GM18517 (cell line): ENCODE data around the gene NPFF.

Experiments used
- ATAC-seq: cut with Tn5 transposase; IDR thresholded peaks from one replicate; pipeline ENCODE4 v1.9.1; 2021; ENCODE audit warnings: mild to moderate bottlenecking, moderate library complexity; ENCODE audit not compliant: unreplicated experiment

NPFF gene

DNA sequence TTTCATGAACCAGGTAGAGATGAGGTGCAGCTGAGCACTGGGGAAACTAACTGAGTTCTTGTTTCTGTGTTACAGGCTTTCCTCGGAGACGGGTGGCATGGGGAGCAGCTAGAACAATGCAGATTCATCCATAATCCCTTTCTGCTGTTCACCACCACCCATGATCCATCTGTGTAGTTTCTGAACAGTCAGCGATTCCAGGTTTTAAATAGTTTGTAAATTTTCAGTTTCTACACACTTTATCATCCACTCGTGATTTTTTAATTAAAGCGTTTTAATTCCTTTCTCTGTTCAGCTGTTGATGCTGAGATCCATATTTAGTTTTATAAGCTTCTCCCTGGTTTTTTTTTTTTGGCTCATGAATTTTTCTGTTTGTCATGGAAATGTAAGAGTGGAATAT is 28.0 kb downstream of the NPFF start:
- no peak for ATAC-seq

DNA sequence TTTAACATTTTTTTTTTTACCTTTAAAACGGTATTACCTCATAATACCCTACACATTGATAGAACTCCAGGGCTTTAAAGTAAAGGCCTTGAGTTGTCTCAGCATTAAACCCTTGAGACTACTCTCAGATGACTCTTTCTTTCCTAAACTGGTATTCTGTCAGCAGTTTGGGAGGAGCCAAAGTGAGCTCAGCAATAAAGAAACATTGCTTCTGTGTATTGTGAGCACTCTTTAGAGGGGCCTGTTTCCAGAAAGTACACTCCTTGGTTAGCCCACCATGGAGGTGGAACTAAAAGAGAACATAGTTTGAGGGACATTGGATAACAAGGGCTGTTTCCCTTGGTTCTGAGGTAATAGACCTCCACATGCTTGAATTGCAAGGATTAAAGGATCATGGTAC is 28.4 kb downstream of the NPFF start:
- no peak for ATAC-seq

DNA sequence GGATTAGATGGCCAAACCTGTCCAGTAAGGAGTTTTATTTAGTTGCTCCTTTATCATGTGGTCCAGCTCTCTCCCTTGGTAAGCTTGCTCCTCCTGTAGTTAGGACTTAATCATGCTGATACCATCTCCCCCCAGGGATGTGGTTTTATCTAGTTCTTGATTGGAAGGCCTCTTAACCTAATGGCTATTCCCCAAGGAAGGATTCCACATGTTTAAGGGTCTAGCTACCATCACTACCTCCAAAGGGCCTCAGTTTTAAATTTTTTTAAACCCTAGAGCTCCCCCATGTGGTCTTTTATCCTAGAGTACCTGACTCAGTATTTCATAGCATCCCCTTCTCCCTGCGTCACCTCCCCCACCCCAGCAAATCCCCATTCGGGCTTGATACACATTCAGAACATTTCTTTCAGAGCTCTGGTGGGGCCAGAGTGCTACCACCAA is 30.5 kb downstream of the NPFF start:
- no peak for ATAC-seq

DNA sequence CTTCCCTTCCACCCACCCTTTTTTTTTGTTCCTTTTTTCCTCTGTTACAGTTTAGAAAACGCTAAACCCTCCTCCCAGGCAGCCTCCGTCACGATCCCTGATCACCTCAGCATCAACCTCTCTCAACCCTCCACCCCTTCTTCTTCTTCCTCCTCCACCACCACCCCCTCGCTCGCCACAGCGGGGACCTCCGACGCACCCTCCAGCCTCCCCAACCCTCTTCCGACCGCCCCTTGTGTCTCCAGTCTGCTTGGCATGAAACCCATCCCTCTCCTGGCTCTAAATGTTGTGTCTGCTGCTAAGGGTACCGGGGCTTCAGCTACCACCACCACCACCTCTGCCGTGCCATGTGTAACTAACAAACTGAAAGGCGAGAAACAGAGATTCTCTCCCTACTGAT is 32.5 kb downstream of the NPFF start:
- no peak for ATAC-seq

- no peak for ATAC-seq
These were observed 33.2 kb downstream of the NPFF start for GRCh38 chr12:53474077-53474476.

GRCh38 chr12:53472056-53472582 is 35.2 kb downstream of the NPFF start:
- ATAC-seq = no peak

DNA sequence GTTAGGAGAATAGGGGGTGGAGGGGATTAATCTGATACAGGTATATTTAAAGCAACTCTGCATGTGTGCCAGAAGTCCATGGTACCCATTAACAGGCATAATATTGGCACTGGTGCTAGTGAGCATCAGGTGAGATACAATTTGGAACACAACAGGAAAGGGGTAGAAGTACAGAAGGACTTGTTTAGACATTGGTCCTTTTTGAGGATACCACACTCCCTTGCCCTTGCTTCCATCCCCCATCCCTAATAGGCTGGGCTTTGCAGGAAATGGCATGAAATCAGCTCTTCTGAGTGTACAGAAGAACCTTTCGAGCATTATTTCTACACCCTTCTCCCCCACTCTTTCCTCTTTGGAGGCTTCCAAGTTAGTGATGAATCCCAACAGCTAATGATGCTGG is 39.0 kb downstream of the NPFF start:
- ATAC-seq = no peak

DNA sequence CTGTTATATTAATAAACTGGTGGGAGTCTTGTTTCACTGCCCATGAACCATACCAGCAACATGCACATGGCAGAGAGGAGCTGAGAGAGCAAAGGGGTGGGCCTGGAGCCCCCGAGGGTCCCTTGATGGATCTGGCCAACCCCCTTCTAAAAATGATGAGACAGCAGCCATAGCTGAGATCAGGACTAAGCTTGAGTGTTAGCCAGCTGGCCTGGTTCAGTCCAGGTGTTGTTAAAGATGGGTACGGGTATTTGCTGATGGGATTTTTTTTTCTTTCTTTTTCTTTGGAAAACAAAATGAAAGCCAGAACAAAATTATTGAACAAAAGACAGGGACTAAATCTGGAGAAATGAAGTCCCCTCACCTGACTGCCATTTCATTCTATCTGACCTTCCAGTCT is 39.4 kb downstream of the NPFF start:
- no peak for ATAC-seq

- ATAC-seq = no peak
These were observed 40.2 kb downstream of the NPFF start for GRCh38 chr12:53467082-53467481.

DNA sequence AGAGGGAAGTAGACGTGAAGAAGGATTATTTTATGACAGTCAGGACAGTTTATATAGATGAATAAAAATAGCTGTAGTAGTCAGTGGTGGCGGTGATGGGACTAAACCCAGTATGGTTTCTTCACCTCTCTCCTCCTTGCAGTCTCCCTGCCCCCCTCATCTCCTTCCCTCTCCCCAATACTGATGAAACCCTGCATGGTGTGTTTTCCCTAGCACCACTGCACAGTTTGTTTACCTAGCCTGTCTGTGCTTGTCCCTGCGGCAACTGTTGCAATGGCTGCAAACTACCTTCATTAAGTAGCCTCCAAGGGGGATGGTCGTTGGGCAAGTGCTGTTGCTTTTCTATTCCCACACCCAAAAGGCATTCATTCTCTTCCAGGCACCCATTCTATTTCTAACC is 40.6 kb downstream of the NPFF start:
- no peak for ATAC-seq

DNA sequence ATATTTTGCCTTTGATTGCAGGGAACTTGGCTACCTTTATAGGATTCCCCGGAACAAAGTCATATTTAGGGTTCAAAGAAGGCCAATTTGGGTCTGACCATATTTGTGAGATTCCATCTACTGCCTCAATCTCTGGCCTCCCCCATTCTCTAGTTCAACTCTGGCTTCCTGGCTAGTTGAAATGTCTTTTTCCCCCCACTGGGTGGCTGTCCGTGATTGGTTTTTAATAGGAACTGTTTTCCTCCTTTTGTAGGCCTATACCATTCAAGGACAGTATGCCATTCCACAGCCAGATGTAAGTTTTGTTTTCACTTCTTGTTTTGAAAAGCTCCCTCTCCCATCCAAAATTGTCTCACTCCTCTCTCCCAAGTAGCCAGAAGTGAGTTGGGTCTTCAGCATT is 41.6 kb downstream of the NPFF start:
- ATAC-seq = no peak

DNA sequence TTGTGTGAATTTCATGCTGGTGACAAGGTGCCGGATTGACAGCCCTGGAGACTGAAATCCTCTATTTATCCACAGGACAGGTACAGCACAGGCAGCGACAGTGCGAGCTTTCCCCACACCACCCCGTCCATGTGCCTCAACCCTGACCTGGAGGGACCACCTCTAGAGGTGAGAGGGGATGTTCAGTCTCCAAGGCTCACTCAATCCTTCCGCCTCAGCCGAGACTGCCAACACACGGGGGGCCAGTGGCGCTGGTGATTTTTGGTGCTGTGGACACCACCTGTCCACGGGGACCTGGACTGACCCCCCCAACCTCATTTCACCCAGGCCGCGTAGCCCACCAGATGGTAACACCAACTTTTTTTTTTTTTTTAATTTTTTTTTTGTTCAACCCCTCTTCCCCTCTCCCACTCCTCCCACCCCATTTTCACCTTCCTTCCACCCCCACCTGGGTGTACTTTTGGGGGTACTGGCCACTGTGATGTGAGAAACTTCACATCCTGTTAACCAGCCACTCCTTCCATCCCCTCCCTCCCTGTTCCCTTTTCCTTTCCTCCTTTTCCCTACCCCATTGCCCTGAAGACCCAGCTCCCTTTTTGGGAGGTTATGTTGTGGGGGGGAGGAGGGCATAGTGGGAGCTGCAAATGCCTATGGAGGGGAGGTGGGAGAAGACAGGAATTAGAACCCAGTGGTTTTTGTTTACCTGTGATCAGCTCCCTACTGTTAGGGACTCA is 42.4 kb downstream of the NPFF start:
- ATAC-seq = no peak

DNA sequence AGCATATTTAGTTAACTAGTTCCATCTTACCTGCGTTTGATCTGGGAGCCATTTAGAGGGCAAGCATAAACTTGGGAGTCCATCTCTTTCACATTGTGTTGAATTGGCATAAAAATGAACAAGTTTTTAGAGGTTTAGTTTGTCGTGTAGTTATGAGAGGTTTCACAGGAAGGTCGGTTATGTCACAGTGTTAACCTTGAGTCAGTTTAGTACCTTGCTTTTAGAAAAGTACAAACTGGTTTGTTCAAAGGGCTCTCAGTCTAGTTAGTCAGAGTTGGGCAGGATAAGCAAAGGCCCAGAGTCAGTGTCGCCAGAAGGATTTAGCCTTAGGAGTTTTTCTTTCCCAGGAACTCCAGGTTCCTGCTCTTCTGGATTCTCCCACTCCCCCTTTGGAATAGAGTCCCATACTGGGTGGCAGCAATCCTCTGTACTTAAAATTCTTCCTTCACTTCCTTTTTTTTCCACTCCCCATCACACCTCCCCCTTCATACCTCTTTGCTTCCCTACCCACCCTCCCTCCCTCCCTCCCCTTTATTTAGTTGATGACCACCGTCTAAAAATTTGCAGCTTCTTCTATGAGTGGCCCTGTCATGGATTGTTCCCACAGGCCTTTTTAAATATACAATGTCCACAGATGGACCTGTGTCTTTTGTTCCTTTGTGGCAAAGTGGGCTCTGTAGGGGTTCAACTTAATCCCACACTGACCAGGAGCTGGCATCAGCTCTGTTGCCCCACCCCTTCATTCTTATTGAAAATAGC is 43.3 kb downstream of the NPFF start:
- no peak for ATAC-seq

DNA sequence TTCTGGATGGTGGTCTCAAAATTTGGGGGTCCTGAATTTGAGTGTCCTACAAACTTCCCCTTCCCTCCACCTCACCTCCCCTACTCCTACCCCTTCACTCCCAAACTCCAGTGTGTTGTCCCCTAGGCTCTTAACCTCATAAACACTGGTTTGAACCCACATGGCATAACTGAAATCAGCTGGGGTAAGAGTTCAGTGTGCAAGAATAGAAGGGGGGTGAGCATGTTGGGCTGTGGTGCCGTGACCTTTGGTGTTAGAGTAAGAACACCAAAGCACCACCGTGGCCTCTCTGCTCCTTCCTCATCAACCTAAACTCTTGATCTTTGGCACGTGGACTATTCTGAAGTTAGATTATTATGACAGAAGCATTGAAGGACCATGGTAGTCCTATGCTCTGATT is 44.3 kb downstream of the NPFF start:
- no peak for ATAC-seq

DNA sequence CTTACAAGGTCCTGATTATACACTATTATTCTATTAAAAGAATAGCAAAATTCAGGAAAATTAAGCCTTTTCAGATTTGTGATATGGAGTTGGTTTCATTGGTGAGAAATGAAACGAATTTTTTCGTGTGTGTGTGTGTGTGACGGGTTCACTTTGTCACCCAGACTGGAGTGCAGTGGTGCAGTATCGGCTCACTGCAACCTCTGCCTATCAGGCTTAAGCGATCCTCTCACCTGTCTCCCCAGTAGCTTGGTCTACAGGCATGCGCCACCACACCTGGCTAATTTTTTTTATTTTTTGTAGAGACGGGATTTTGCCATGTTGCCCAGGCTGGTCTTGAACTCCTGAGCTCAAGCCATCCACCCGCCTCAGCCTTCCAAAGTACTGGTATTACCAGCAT is 45.7 kb downstream of the NPFF start:
- no peak for ATAC-seq

- no peak for ATAC-seq
These were observed 46.2 kb downstream of the NPFF start for GRCh38 chr12:53461059-53461458.

GRCh38 chr12:53459097-53459496 is 48.2 kb downstream of the NPFF start:
- no peak for ATAC-seq
